ENCODE measurements around the gene FAR1.

FAR1 gene

DNA sequence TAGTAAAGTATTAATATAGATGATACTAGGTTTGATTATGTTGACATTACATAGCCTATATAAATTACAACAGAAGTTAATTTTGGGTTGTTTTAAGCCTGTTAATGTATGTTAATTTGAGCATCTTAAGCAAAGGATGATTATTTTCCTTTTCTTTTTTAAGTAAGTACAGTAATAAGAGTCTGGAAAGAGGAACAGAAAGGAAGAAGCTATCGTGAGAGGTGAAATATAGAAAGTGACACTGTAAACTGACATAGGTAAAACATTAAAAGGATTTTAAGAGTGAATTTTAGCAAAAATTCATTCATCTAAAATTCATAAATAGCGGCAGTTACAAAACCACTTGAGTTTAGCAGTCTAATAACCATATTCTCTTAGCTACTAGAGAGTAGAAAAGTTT lies 45.5 kb downstream of the FAR1 start:
- H3K4me3 ChIP-seq (ENCODE audit: low read depth, low read length): no peak overlapping the region
- TF ChIP-seq, protein P1, sequence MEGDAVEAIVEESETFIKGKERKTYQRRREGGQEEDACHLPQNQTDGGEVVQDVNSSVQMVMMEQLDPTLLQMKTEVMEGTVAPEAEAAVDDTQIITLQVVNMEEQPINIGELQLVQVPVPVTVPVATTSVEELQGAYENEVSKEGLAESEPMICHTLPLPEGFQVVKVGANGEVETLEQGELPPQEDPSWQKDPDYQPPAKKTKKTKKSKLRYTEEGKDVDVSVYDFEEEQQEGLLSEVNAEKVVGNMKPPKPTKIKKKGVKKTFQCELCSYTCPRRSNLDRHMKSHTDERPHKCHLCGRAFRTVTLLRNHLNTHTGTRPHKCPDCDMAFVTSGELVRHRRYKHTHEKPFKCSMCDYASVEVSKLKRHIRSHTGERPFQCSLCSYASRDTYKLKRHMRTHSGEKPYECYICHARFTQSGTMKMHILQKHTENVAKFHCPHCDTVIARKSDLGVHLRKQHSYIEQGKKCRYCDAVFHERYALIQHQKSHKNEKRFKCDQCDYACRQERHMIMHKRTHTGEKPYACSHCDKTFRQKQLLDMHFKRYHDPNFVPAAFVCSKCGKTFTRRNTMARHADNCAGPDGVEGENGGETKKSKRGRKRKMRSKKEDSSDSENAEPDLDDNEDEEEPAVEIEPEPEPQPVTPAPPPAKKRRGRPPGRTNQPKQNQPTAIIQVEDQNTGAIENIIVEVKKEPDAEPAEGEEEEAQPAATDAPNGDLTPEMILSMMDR (IDR thresholded peaks at IDR 0.05; ENCODE audit: low read depth, low read length): no peak

DNA sequence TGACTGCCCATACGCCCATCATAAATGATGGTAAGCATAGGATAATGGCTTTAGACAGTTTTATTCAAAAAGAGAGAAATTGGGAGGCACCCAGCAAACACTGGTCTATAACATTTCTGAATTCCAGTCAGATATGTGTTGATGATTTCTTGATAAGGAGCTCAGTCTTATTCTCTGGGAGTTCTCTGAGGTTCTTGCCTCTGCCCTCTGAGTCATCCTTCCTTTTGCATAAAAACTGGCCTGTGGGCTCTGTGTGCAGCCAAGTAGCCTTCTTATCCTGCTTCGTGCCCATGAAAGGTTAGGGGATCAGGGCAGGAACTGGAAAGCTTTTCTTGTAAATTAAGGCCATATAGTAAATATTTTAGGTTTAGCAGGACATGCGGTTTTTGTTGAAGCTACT lies 48.9 kb downstream of the FAR1 start:
- no peak overlapping the region for H3K4me3 ChIP-seq (ENCODE audit: low read depth, low read length)
- TF ChIP-seq, protein P1 (IDR thresholded peaks at IDR 0.05; ENCODE audit: low read depth, low read length): no peak

DNA sequence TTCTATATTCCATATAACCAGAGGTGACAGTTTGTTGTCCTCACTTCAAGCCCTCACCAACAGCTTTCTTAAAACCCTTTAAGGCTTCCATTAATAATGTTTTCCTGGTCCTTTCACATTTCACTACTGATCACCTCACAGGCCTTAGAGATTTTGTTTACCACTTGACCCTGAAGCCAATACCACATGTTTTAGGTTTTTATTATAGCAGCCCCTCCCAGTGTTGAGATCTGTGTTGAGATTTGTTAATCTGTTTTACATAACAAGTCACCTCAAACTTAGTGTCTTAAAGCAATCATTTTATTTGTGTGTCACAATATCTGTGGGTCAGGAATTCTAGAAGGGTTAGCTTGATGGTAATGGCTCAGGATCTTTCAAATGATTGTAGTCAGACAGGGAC lies 49.9 kb downstream of the FAR1 start:
- no peak overlapping the region for H3K4me3 ChIP-seq (ENCODE audit: low read depth, low read length)
- TF ChIP-seq, protein P1 (IDR thresholded peaks at IDR 0.05; ENCODE audit: low read depth, low read length): no peak

DNA sequence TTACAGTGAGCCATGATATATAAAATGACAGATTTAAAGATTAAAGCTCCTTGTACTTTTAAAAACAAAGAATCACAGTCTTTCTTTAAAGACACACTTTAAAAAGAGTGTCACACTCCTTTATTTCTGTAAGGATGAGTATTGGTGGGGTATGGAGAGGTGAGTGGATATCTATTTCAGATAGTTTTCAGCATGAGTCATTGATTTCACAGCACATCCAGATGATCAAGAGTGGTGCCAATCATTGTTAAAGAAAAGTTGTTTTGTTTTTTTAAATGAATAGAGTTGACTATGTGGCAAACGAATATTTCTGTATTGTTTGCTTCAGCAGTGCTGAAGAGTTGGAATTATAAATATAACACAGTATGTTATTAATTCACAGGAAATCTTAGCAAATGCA lies 52.5 kb downstream of the FAR1 start:
- TF ChIP-seq, protein P1 (IDR thresholded peaks at IDR 0.05; ENCODE audit: low read depth, low read length): no peak
- H3K4me3 ChIP-seq (ENCODE audit: low read depth, low read length): no peak overlapping the region

DNA sequence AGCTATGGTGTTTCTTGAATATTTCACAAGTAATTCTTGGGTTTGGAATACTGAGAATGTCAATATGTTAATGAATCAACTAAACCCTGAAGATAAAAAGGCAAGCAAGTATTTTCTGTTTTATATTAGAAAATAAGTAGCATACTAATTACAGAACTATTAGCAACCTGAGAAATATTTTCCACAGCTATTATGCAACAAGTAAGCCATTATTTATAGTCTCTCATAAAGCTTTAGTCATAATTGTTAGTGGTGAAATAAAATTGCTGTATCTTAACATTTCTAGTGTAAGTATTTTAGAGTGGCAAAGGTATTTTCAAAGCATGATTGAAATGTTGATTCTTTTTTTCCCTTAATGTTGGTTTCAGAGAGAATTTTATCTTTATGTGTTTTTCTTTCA lies 53.3 kb downstream of the FAR1 start:
- TF ChIP-seq, protein P1 (IDR thresholded peaks at IDR 0.05; ENCODE audit: low read depth, low read length): no peak
- no peak overlapping the region for H3K4me3 ChIP-seq (ENCODE audit: low read depth, low read length)

DNA sequence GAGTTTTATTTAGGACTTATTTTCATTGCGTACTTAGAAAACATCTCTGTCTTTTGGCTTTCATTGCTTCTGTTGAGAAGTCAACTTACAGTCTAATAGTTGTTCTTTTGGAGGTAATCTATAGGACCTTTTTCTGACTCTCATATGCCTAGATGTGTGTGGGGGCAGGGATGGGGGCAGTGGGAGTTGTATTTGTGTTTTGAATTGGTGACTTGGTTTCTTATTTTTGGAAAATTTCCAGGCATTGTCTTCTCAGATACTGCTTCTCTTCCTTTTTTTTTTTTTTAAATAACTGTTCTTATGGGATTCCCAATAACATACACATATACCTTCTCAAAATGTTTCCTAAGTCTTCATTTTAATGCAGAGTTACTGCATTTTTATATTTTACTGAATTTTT lies 58.0 kb downstream of the FAR1 start:
- TF ChIP-seq, protein P1 (IDR thresholded peaks at IDR 0.05; ENCODE audit: low read depth, low read length): no peak
- no peak overlapping the region for H3K4me3 ChIP-seq (ENCODE audit: low read depth, low read length)

DNA sequence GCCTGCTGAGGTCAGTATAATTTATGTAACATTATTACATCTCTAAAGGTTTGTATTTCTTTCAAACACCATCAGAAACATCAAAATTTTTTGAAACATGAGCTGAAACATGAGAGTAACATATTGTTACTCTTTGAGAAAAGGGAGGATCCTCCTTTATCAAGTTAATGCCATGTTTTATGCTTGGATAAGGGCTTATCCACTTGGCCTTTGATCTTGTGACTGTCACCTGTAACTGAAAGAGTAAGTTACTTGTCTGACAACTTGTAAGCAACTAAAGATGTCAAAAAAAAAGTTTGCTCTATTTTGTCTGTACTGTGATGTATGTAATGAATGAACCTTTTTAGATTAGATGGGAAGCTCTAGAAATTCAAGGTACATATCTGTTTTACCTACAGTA lies 59.6 kb downstream of the FAR1 start:
- TF ChIP-seq, protein P1 (IDR thresholded peaks at IDR 0.05; ENCODE audit: low read depth, low read length): no peak
- H3K4me3 ChIP-seq (ENCODE audit: low read depth, low read length): no peak overlapping the region
